Neural progenitor cell (in vitro differentiated cells): Measurements from ENCODE around the gene NAA25. TPM values are rescaled to one million over a fixed set of nuclear protein-coding genes. Genes with fewer than 3 reads are reported as not detected.

Experiments used
- DNase-seq: peaks from one replicate; pipeline ENCODE4 v3.0.0-alpha.2; 2016; ENCODE audit warnings: low spot score
- H2AFZ ChIP-seq: fragments of 200-600 bp; sonication (generic); replicated peaks from 2 replicates; pipeline ENCODE4 v1.6.1; 2016; ENCODE audit warnings: antibody characterized with exemption
- H3F3A ChIP-seq: fragments of 200-600 bp; sonication (generic); 2 replicates; pipeline ENCODE4 v1.6.1; 2016; ENCODE audit warnings: antibody characterized with exemption, low read depth
- H3K27ac ChIP-seq: fragments of 200-600 bp; sonication (generic); 2 replicates; pipeline ENCODE4 v1.5.1; 2016; ENCODE audit warnings: mild to moderate bottlenecking
- H3K27me3 ChIP-seq: fragments of 200-600 bp; sonication (generic); 2 replicates; pipeline ENCODE4 v1.6.1; 2016; ENCODE audit warnings: mild to moderate bottlenecking, moderate library complexity
- H3K36me3 ChIP-seq: fragments of 200-600 bp; sonication (generic); 2 replicates; pipeline ENCODE4 v1.5.1; 2016
- H3K4me1 ChIP-seq: fragments of 200-600 bp; sonication (generic); 2 replicates; pipeline ENCODE4 v1.6.1; 2016; ENCODE audit warnings: mixed run types
- H3K4me2 ChIP-seq: fragments of 200-600 bp; sonication (generic); 2 replicates; pipeline ENCODE4 v1.6.1; 2016
- H3K4me3 ChIP-seq: fragments of 200-600 bp; sonication (generic); 2 replicates; pipeline ENCODE4 v1.5.1; 2016
- H3K79me2 ChIP-seq: fragments of 200-600 bp; sonication (generic); 2 replicates; pipeline ENCODE4 v1.6.1; 2016; ENCODE audit warnings: low read depth
- H3K9ac ChIP-seq: fragments of 200-600 bp; sonication (generic); 2 replicates; pipeline ENCODE4 v1.6.1; 2016
- H3K9me3 ChIP-seq: fragments of 200-600 bp; sonication (generic); 2 replicates; pipeline ENCODE4 v1.5.1; 2016; ENCODE audit warnings: low read depth
- H4K20me1 ChIP-seq: fragments of 200-600 bp; sonication (generic); 2 replicates; pipeline ENCODE4 v1.6.1; 2016; ENCODE audit warnings: low read depth
- H3K27ac Mint-ChIP-seq: 3 replicates; pipeline ENCODE4 v1.8.0; 2021; ENCODE audit warnings: mixed read lengths
- H3K27me3 Mint-ChIP-seq: 2 replicates; pipeline ENCODE4 v1.8.0; 2022; ENCODE audit warnings: low read depth, mild to moderate bottlenecking, inconsistent platforms, moderate library complexity, mixed read lengths; ENCODE audit not compliant: insufficient read depth
- H3K36me3 Mint-ChIP-seq: 3 replicates; pipeline ENCODE4 v1.8.0; 2021; ENCODE audit warnings: mixed read lengths
- H3K4me1 Mint-ChIP-seq: 3 replicates; pipeline ENCODE4 v1.8.0; 2021; ENCODE audit warnings: mixed read lengths
- H3K4me3 Mint-ChIP-seq: 3 replicates; pipeline ENCODE4 v1.8.0; 2021; ENCODE audit warnings: mild to moderate bottlenecking, moderate library complexity, mixed read lengths
- H3K9me3 Mint-ChIP-seq: 3 replicates; pipeline ENCODE4 v1.8.0; 2020; ENCODE audit warnings: mixed read lengths
- CTCF ChIP-seq: fragments of 200-600 bp; sonication (generic); IDR thresholded peaks from 2 replicates; pipeline ENCODE4 v1.5.1; 2017; ENCODE audit warnings: antibody characterized with exemption, mild to moderate bottlenecking
- EZH2 ChIP-seq: fragments of 200-600 bp; sonication (generic); IDR thresholded peaks from 2 replicates; pipeline ENCODE4 v1.6.1; 2017; ENCODE audit warnings: antibody characterized with exemption, mild to moderate bottlenecking, moderate library complexity
- EZH2phosphoT487 ChIP-seq: fragments of 200-600 bp; sonication (generic); IDR thresholded peaks from 2 replicates; pipeline ENCODE4 v1.6.1; 2017; ENCODE audit warnings: antibody characterized with exemption
- total RNA-seq: library from RNA; depleted of rRNA; stranded (reverse); fragments of >200 nt; gene quantifications from 2 replicates; pipeline ENCODE4 v1.2.3, GENCODE V29; 2015; ENCODE audit warnings: low replicate concordance

Gene NAA25
- total RNA-seq, 1 donor from 2014 or later: 40.7 TPM

- H3K9ac ChIP-seq: no peak overlapping the region
- H3K9me3 ChIP-seq: no peaks in the 10 kb centered on the region
- no peaks in the 10 kb centered on the region for H3K27me3 ChIP-seq
- no peaks in the 10 kb centered on the region for H3K9me3 Mint-ChIP-seq
- peaks cover 26% of the 10 kb centered on the region for H3K36me3 ChIP-seq
- no peak for DNase-seq
- H3K79me2 ChIP-seq: no peaks in the 10 kb centered on the region
- no peaks in the 10 kb centered on the region for H3K4me1 Mint-ChIP-seq
- H3K4me2 ChIP-seq: no peak overlapping the region
- no peak overlapping the region for H3K27ac Mint-ChIP-seq
- H3K27ac ChIP-seq: no peak overlapping the region
- peaks cover 23% of the 10 kb centered on the region for H3K36me3 Mint-ChIP-seq
- H4K20me1 ChIP-seq: no peaks in the 10 kb centered on the region
- peaks cover 35% of the 10 kb centered on the region for H3F3A ChIP-seq
- H2AFZ ChIP-seq: no peak overlapping the region
- peaks cover 2% of the 10 kb centered on the region for H3K27me3 Mint-ChIP-seq
- no peak overlapping the region for H3K4me3 ChIP-seq
- no peak overlapping the region for H3K4me3 Mint-ChIP-seq
- no peak for TF ChIP-seq EZH2phosphoT487
- TF ChIP-seq EZH2: no peak
- TF ChIP-seq CTCF: no peak
- H3K4me1 ChIP-seq: no peaks in the 10 kb centered on the region
Observed at GRCh38 chr12:112029301-112029700, 79.3 kb downstream of the NAA25 start.

GRCh38 chr12:112025808-112026375 lies 82.7 kb downstream of the NAA25 start:
- H3K4me1 Mint-ChIP-seq: no peaks in the 10 kb centered on the region
- Histone ChIP-seq H3K27ac (peak overlapping the region; percentile 30), H3K4me3 (no peak overlapping the region), H3K27me3 (no peaks in the 10 kb centered on the region), H3K9me3 (no peaks in the 10 kb centered on the region), H3K4me2 (no peak overlapping the region), H3K4me1 (no peaks in the 10 kb centered on the region), H4K20me1 (peaks cover 3% of the 10 kb centered on the region), H2AFZ (no peak overlapping the region), H3F3A (peaks cover 41% of the 10 kb centered on the region), H3K9ac (no peak overlapping the region), H3K36me3 (peaks cover 13% of the 10 kb centered on the region), H3K79me2 (peaks cover 11% of the 10 kb centered on the region)
- no peaks in the 10 kb centered on the region for H3K9me3 Mint-ChIP-seq
- no peak overlapping the region for H3K27ac Mint-ChIP-seq
- TF ChIP-seq CTCF (no peak), EZH2phosphoT487 (no peak), EZH2 (no peak)
- no peak overlapping the region for H3K4me3 Mint-ChIP-seq
- peaks cover 23% of the 10 kb centered on the region for H3K36me3 Mint-ChIP-seq
- no peak for DNase-seq
- peaks cover 2% of the 10 kb centered on the region for H3K27me3 Mint-ChIP-seq

- Histone ChIP-seq H3K27ac (no peak overlapping the region), H3K27me3 (no peaks in the 10 kb centered on the region), H3K9me3 (no peaks in the 10 kb centered on the region), H3K4me3 (no peak overlapping the region), H3K79me2 (peaks cover 31% of the 10 kb centered on the region), H3K4me1 (no peaks in the 10 kb centered on the region), H3K36me3 (peaks cover 10% of the 10 kb centered on the region), H3K9ac (no peak overlapping the region), H3K4me2 (no peak overlapping the region), H2AFZ (no peak overlapping the region), H3F3A (peaks cover 34% of the 10 kb centered on the region), H4K20me1 (peaks cover 20% of the 10 kb centered on the region)
- H3K4me1 Mint-ChIP-seq: no peaks in the 10 kb centered on the region
- peaks cover 4% of the 10 kb centered on the region for H3K27me3 Mint-ChIP-seq
- DNase-seq: no peak
- no peak for TF ChIP-seq EZH2
- no peak for TF ChIP-seq EZH2phosphoT487
- TF ChIP-seq CTCF: no peak
- no peak overlapping the region for H3K4me3 Mint-ChIP-seq
- no peak overlapping the region for H3K27ac Mint-ChIP-seq
- H3K9me3 Mint-ChIP-seq: no peaks in the 10 kb centered on the region
- peaks cover 23% of the 10 kb centered on the region for H3K36me3 Mint-ChIP-seq
Observed at GRCh38 chr12:112023759-112024396, 84.7 kb downstream of the NAA25 start.
